Measurements from ENCODE around the gene PEX11B.
"Not testable (repeated sequence)": the region's sequence is repeated elsewhere in the genome, so short reads cannot be mapped to it uniquely, and the experiment has no call there.

Gene PEX11B

DNA sequence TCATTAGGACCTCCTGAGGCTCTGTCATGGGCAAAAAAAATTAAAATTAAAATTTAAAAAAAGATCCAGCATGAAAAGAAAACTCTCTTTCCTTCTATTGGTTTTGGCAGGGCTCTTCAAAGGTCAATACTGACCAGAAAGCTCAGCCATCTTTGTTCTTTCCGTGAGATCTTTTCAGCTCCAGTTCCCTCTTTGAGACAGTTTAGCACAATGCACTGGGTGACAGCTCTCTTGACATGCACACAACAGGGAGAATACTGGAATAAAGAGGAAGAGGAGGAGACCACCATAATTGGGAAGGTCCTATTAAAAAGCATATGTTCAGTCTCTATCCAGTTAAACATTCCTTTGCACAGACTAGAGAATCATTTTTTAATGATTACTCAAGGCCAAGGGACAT lies 33.0 kb upstream of the PEX11B start:
- DNase-seq: no peak

DNA sequence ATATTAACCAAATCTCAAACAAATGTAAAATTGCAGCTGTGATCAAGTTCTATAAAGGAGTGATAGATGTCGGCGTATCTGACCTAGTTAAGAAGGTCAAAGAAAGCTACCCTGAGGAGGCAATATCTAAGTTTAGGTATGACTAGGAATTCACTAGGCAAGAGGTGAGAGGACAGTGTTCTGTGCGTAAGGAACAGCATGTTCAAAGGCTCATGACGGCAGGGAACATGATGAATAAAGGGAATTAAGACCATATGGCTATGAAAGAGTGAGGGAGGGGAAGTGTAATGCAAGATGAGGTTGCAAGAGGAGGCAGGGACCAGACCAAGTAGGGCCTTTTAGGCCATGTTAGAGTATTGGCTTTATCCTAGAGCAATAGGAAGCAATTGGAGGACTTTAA lies 30.7 kb upstream of the PEX11B start:
- DNase-seq: no peak

DNA sequence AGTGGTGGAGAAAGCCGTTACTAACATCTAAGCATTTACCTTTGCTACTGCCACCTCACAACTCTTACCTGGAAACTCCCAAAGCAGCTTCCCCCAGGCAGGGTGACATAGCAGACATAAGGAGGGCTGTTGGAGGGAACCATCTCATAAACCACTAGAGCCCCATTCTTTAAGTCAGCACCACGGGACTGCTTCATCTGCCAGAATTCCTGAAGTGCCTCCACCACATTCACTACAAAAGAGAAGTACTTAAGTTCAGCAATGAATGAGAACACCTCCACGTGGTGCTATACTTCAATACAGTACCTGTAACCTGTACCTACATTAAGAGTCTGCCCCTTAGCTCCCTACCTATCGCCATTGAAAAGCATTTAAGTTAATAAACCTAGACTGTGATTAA lies 29.0 kb upstream of the PEX11B start:
- no peak for DNase-seq

DNA sequence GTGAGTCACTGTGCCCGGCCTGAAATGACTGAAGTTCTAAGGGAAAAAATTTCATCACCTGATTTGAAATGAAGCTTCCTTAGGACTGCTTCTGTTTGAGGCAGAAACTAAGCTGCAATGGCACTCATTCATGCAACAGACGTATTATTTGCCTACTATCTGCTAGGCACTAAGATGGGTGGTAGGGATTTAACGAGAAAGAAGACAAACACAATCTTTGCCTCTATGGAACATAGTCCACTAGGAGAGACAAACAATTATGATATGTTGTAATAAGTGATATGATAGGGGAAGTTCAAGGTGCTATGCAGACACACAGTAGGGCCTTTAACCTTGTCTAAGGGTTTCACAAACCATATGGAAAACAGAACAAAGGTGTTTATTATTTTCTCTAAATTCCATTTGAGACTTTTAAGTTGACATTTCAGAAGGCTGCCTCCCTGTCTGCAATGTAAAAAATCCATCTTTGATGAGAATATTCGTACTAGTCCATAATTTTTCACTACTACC lies 28.0 kb upstream of the PEX11B start:
- DNase-seq: no peak

DNA sequence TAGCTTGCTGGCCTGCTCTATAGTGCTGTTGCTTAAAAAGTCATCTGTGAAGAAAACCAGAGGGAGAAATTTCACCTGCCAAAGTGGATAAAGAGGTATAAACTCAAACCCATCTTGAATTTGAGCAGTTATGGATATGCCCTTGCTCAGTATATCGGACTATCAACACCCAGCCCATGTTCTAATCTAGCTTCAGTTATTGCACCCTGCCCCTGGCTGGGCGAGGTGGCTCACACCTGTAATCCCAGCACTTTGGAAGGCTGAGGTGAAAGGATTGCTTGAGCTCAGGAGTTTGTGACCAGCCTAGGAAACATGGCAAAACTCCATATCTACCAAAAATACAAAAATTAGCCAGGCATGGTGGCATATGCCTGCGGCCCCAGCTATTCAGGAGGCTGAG lies 26.0 kb upstream of the PEX11B start:
- no peak for DNase-seq

DNA sequence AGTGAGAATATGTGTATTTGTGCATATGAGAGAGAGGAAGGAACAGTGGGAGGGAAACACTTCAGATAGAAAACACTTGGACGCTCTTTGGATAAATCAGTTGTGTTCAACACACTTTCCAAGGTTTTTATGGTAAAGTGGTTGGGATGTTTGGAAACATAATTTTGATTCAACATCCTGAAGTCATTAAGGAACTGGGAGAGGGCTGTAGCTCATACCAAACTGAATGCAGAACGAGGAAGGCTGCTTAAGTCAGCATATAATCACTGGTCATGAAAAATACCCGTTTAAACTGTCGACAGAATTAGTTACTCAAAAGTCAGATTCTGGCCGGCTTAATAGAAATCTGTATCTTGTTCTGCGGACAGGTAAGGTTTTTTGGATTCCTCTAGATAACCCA lies 24.4 kb upstream of the PEX11B start:
- DNase-seq: no peak

DNA sequence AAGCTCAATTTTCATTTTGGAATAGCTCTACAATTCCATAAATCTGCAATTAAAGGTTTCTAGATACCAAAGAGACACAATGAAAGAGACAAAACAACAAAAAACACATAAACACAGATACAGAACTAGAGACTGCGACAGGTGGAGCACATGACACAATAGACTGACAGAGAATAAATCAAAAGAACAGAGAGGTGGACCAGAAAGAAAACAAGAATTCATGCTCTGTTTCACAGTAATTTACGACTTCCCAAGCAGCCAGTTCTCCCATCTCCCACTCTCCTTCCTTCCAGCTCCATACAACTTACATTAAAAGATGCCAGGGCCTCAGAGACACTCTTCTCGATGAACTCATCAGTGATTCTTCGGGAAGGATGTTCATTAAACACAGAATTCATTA lies 23.9 kb upstream of the PEX11B start:
- DNase-seq: no peak

DNA sequence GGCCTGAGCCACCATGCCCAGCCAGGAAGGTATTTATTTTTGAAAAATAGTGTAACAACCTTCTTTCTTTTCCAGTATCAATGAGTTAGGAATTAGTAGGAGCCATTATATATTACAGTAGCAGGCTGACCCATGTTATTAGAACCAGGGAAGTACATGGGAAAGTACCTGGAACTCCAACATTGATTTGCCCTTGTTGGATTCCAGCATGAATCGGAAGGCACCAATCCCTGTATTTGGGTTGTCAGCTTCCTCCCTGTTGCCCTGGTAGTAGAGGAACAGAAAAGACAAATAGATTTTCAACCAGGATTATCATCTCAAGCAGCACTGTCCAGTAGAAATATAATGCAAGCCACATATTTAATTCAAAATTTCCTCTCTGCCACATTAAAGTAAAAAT lies 18.9 kb upstream of the PEX11B start:
- DNase-seq: no peak

DNA sequence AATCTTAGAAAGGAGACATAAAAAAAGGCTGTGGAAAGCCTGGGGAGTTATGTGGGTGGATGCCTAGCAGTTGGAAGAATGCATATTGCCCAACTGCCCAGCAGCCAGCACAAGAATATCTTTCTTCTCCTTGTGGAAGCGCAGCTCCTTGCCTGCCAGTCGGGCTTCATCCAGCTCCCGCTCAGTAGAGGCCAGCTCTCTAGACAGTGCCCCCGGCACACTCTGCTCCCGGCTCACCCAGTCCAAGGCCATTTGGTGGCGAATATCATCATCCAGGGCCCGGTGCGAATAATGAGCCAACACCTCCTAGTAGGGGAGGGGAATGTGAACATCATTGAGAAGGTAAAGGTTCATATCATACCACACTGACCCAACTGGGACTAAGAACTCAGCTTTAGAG lies 17.7 kb upstream of the PEX11B start:
- no peak for DNase-seq

DNA sequence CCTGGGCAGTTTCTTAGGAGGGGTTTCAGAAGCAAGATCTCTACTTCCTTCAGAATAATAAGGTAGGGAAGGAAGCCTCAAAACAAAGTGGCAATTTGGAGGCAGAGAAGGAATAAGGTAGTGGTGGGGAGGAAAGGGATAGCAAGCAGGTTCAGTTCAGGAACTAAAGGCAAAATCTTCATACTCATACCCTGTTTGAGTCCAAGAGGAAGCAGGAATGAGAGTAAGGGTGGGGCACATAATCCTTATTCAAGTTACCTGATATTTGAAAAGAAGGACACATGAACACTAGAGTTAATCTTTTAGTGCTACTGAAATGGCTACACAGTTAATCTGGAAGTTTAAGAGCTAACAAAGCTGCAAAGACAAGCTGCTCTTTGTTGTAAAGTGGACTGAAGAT lies 17.2 kb upstream of the PEX11B start:
- no peak for DNase-seq

DNA sequence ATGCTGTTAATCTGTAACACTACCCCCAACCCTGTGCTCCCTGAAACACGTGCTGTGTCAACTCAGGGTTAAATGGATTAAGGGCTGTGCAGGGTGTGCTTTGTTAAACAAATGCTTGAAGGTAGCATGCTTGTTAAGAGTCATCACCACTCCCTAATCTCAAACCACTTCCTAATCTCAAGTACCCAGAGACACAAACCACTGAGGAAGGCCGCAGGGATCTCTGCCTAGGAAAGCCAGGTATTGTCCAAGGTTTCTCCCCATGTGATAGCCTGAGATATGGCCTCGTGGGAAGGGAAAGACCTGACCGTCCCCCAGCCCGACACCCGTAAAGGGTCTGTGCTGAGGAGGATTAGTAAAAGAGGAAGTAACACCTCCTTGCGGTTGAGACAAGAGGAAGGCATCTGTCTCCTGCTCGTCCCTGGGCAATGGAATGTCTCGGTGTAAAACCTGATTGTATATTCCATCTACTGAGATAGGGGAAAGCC lies 14.0 kb upstream of the PEX11B start:
- not testable (repeated sequence) for DNase-seq

DNA sequence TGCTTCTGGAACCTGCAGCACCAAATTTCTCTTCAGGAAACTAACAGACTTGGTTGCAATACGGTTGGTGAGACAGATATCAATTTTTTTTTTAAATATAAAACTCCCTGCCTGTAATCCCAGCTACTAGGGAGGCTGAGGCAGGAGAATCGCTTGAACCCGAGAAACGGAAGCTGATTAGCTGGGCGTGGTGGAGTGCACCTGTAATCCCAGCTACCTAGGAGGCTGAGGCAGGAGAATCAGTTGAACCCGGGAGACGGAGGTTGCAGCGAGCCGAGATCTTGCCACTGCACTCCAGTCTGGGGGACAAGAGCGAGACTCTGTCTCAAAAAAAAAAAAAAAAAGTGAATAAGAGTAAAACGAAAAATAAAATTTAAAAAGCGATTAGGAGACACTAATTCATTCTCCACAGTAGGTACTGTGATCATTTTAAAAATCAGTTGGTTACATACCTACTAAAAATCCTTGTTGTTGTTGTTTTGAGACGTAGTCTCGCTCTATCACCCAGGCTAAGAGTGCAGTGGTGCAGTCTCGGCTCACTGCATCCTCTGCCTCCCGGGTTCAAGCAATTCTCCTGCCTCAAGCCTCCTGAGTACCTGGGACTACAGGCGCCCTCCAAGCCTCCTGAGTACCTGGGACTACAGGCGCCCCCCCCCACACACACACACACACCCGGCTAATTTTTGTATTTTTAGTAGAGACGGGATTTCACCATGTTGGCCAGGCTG lies 9.6 kb upstream of the PEX11B start:
- DNase-seq: no peak

DNA sequence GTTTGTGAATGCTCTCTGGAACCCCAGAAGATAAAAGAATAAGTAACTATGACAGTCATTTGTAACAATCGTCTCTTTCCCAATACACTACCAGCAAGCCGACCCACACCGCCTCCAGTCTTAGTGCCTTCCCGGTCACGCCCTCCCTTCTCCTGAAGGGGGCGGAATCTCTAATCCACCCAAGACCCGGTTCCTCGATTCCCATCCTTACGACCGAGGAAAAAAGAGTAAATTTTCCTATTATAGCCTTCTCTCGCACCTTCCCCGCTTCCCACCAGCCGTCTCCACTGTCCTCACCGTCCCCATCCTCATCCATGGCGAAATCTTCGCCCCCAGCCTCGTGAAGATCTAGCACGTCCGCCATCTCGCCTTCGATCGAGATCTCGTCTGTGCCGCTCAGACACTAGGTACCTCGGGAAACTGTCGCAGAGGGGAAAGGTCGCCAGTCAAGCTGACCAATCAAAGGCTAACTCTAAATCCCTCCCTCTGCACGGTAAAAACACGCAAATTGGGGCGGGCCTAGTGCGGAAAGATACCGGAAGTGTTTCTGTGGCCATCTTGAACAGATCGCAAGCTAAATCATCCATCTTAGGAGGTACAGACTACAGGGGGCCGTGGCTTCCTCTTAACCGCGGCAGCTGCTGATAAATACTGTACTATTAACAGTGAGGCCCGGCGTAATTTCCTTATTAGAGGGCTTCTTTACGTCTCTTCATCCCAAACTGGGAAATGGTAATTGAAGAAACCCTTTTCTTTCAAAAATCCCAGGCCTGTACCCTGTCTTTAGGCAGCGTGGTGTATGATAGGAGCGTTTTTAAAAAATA lies 8.8 kb upstream of the PEX11B start, which contains the start of gene RBM8A:
Gene RBM8A, minus strand, starts transcription at position 422 of the 824 bp plus-strand sequence. Its CDS starts 58 bp downstream, at position 364.
- DNase-seq: peak; percentile 80 to 88

DNA sequence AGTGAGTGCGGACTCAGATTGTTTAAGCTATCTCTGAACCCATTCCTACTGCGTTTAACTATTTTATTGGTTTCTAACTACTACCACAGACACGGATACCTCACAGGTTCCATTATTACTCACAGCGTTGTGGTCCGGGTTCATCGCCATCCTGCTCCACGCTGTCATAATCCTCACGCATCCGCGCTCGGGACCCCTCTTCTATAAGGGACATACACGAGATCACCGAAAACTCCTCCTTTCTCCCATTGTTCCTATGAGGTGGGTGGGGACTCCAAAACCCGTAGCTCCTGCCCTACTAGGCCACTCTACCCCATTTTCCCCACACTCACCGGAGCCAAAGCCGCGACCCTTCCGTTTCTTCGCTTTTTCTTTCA lies 8.2 kb upstream of the PEX11B start:
- DNase-seq: peak; percentile 42 to 47

DNA sequence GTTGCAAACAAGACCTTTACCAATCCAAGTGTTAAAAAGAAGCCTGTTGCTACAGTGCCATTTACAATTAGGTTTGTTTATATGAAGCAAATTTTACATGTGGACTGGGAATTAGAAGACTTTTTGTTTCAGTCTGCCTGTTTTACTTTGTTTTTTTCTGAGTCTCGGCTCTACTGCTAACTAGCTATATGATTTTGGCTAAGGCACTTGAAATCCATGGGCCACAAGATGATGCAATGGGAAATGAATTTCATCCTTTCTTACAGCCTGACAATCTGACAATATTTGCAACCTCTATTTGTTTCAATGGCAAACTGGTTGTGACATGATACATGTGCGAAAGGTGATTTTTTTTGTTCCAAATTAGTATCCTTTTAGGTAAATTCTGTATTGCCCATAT lies 3.7 kb upstream of the PEX11B start:
- DNase-seq: no peak

DNA sequence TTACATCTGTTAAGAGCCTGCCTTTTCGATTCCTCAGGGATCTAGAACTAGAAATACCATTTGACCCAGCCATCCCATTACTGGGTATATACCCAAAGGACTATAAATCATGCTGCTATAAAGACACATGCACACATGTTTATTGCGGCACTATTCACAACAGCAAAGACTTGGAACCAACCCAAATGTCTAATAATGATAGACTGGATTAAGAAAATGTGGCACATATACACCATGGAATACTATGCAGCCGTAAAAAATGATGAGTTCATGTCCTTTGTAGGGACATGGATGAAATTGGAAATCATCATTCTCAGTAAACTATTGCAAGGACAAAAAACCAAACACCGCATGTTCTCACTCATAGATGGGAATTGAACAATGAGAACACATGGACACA lies 1.8 kb upstream of the PEX11B start:
- not testable (repeated sequence) for DNase-seq

DNA sequence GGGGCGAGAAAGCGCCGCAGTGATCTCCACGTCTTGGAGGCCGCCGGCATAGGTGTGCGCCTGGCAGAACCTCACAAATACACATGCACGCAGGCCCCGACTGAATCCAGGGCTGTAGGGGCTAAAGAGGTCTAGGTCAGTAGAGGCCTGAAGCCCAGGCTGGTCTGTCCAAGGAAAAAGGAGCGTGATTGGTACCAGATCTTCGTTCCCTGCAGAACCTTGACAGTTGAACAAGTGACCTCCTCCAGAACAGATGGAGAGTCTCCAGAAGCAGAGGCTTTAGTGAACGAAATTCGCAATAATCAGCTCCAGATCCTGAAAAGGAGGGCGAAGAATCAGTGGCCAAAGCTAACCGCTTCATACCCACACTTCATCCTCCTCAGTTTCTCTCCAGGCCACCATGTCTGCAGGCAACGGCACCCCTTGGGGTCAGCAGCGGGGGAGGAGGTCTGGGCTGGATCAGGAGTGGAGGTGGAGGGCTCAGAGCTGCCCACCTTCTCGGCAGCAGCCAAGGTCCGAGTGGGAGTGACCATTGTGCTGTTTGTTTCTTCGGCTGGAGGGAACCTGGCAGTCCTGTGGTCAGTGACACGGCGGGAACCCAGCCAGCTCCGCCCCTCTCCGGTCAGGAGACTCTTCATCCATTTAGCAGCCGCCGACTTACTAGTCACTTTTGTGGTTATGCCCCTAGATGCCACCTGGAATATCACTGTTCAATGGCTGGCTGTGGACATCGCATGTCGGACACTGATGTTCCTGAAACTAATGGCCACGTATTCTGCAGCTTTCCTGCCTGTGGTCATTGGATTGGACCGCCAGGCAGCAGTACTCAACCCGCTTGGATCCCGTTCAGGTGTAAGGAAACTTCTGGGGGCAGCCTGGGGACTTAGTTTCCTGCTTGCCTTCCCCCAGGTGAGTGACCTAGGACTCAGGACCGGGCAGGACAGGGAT lies 749 bp upstream of the PEX11B start:
- peak in 1 of 2 donors; percentile 28 for DNase-seq

DNA sequence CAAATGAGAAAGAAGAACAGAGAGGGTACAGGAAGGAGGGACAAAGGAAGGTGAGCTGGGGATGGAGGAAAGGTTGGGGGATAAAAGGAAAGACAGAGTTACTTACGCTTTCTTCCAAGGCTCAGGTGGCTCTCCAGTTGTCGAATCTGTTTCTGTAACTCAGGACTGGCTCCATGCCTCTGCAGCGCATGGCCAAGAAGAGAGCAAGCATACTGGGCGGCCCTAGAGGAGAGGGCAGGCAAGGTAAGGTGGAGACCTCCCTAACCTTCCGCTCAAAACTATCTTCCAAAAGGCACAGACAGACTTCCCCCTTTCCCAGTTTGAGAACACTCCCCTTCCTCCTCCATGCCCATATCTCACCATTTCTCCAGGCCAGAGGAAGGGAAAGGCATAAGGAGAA lies 922 bp downstream of the PEX11B start:
- DNase-seq: no peak

DNA sequence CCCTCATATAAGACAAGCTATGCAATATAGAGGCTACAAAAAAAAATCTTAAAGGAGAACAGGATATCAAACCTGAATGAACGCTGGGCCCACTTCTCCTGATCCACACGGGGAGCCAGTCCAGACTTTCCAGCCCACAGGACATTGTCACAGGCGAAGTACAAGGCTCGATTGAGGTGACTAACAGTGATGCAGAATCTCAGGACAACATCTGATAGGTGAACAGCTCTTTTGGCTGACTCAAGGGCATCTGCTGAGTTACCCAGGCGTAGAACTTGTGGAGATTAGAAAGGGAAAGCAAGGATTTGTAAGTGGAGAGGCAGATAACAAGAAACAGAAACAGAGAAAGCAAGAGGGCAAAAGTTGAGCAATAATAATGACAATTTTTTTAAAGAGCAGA lies 1.8 kb downstream of the PEX11B start:
- no peak for DNase-seq

DNA sequence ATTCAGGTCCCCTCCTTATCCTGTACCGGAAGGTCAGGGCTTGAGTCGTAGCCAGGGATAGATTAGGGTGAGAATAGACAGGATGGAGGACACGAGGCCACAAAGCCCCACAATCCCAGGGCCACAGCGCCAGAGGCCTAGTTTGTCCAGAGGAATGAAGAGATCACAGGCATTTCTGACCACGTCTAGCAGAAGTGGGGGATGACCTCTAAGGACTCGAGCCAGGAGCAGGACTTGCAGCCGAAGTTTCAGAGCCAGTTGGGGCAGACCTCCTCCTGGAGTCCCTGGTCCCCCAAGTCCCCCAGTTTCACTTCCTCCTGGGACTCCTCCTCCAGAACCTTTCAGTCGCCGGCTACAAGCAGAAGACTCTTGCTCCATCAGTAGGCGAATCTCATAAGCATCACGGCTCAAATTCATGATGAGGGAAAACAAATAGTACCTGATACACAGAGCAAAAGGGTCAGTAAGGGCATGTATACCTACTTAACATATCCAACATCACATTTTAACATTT lies 6.3 kb downstream of the PEX11B start:
- DNase-seq: no peak

DNA sequence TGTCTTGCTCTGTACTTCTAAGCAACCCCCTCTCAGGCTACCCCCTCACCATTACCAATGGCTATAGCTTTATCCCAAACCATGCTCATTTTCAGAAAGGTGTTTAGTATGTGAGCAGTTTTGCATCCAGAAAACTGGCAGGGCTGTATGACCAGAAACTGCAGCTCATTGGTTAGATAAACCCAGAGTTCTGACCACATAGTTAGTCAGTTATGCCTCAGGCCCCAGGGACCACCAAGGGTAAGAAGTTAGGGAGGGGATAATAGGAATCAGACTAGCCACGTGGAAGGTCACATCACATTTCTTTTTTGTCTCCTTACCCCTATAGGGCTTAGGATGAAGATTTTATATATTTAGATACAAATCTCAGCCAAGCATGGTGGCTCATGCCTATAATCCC lies 9.9 kb downstream of the PEX11B start:
- no peak for DNase-seq

DNA sequence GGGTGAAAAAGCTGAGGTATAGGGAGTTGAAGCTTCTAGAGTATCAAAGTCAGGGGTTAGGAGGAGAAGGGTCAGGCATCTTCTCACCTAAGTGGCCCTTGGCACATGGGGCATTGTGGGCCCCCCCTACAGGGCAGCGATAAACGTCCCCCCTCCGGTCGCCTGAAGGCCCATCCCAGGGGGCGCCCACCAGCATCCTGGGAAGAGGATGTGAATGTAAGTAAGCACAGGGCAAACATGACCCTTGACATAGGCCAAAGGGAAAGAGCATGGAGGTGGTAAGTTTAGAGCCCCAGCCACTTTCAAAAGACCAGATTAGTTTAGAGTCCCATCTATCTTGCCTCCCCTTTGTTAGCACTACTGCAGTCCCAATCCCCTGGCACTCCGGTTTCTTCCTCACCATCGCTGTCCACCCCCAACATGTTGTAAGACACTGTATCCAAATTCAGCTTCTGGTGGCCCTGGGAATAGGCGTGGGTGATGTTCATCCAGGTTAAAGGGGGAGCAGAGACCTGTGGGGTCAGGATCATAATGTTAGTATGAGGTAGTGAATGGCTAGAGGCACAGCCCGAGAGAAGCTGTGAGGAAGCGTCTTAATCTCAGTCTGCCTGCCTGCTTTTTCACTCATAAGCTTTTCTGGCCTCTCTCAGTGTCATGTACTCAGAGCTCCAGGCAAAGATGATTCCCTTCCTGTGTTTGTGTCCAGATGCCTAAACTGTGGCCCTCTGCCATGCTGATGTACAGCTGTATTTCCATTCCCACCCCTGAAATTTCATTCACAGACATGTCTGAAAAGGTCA lies 11.4 kb downstream of the PEX11B start:
- DNase-seq: no peak

Data from stimulated activated CD4-positive, alpha-beta T cell treated with anti-CD3 and anti-CD28 coated beads, Interleukin-2, amount 100 ng/mL, for 48 hours (primary cell).